Activated CD4-positive, alpha-beta T cell treated with anti-CD3 and anti-CD28 coated beads, Interleukin-2, amount 10 ng/mL, durations not matched to agents 24 days and 14 days (primary cell): ENCODE data around the gene RHOG. TPM values are rescaled to one million over a fixed set of nuclear protein-coding genes. Genes with fewer than 3 reads are reported as not detected.
"Not testable (repeated sequence)": the region's sequence is repeated elsewhere in the genome, so short reads cannot be mapped to it uniquely, and the experiment has no call there.

ENCODE experiments used
- DNase-seq: peaks from one replicate; pipeline ENCODE4 v3.0.0; 2022
- H3K27ac Mint-ChIP-seq: one replicate; pipeline ENCODE4 v1.8.0; 2022; ENCODE audit warnings: mild to moderate bottlenecking, mixed read lengths
- H3K27me3 Mint-ChIP-seq: one replicate; pipeline ENCODE4 v1.8.0; 2022; ENCODE audit warnings: mixed read lengths
- H3K36me3 Mint-ChIP-seq: one replicate; pipeline ENCODE4 v1.8.0; 2022; ENCODE audit warnings: low read depth, mild to moderate bottlenecking, mixed read lengths
- H3K4me1 Mint-ChIP-seq: one replicate; pipeline ENCODE4 v1.8.0; 2021; ENCODE audit warnings: mixed read lengths
- H3K4me3 Mint-ChIP-seq: one replicate; pipeline ENCODE4 v1.8.0; 2022; ENCODE audit warnings: mild to moderate bottlenecking, moderate library complexity, mixed read lengths
- H3K9me3 Mint-ChIP-seq: one replicate; pipeline ENCODE4 v1.8.0; 2021; ENCODE audit warnings: mixed read lengths
- intact Hi-C: fragments of 100-400 bp; cut with micrococcal nuclease; formaldehyde crosslinking; loops from one replicate; pipeline ENCODE4 v1.15.1; 2023
- total RNA-seq: library from RNA; stranded (reverse); gene quantifications from 2 replicates; pipeline ENCODE4 v1.2.3, GENCODE V29; 2022

The RHOG gene
- total RNA-seq, 1 donor from 2014 or later, result 174 TPM

DNA sequence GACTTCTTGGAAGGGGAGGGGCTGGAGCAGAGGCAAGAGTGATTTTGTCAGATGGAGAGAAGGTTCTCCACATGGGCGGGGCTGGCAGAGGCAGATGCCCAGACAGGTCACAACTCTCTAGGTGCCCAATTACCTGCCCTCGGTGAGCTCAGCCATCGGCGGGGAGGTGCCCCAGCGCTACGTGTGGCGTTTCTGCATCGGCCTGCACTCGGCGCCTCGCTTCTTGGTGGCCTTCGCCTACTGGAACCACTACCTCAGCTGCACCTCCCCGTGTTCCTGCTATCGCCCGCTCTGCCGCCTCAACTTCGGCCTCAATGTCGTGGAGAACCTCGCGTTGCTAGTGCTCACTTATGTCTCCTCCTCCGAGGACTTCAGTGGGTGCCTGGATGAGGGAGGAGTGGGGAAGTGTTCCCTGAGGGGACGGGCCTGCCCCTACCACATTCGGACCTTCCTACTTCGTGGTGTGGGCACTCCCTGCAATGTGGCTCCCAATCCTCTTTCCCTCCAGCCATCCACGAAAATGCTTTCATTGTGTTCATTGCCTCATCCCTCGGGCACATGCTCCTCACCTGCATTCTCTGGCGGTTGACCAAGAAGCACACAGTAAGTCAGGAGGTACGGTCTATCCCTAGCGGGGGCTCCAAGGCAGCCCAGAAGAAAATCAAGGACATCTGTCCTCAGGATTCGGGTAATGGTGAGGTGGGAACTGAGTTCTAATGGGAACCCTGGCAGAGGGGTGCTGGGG, 16.8 kb downstream of the RHOG start:
- H3K27ac Mint-ChIP-seq, result peak overlapping the region; percentile 71
- no peaks in the 10 kb centered on the region for H3K9me3 Mint-ChIP-seq
- H3K27me3 Mint-ChIP-seq, result no peaks in the 10 kb centered on the region
- H3K4me3 Mint-ChIP-seq, result no peak overlapping the region
- DNase-seq, result no peak
- intact Hi-C loops, result loop anchor here (1.0 to 2.0 kb wide), 2 partner anchors 17 to 248 kb away; partner anchors contain the start of gene RHOG
- H3K36me3 Mint-ChIP-seq, result peaks cover 42% of the 10 kb centered on the region
- H3K4me1 Mint-ChIP-seq, result peaks cover 27% of the 10 kb centered on the region

GRCh38 chr11:3823303-3823702, 17.5 kb downstream of the RHOG start:
- intact Hi-C loops, result no loop called here
- H3K27me3 Mint-ChIP-seq, result no peaks in the 10 kb centered on the region
- H3K4me1 Mint-ChIP-seq, result peaks cover 27% of the 10 kb centered on the region
- no peaks in the 10 kb centered on the region for H3K9me3 Mint-ChIP-seq
- no peak overlapping the region for H3K4me3 Mint-ChIP-seq
- no peak overlapping the region for H3K27ac Mint-ChIP-seq
- peaks cover 41% of the 10 kb centered on the region for H3K36me3 Mint-ChIP-seq
- no peak for DNase-seq

- intact Hi-C loops, result no loop called here
- no peak overlapping the region for H3K4me3 Mint-ChIP-seq
- H3K4me1 Mint-ChIP-seq, result peaks cover 24% of the 10 kb centered on the region
- H3K27ac Mint-ChIP-seq, result no peak overlapping the region
- no peaks in the 10 kb centered on the region for H3K27me3 Mint-ChIP-seq
- H3K9me3 Mint-ChIP-seq, result no peaks in the 10 kb centered on the region
- DNase-seq, result no peak
- peaks cover 36% of the 10 kb centered on the region for H3K36me3 Mint-ChIP-seq
Observed at GRCh38 chr11:3822312-3822711, 18.4 kb downstream of the RHOG start.

- no peak overlapping the region for H3K27ac Mint-ChIP-seq
- H3K4me3 Mint-ChIP-seq, result no peak overlapping the region
- intact Hi-C loops, result no loop called here
- peaks cover 23% of the 10 kb centered on the region for H3K36me3 Mint-ChIP-seq
- peaks cover 18% of the 10 kb centered on the region for H3K4me1 Mint-ChIP-seq
- no peak for DNase-seq
- H3K27me3 Mint-ChIP-seq, result no peaks in the 10 kb centered on the region
- H3K9me3 Mint-ChIP-seq, result no peaks in the 10 kb centered on the region
Observed at GRCh38 chr11:3820971-3821370, 19.8 kb downstream of the RHOG start.

- DNase-seq, result no peak
- intact Hi-C loops, result no loop called here
- Mint-ChIP-seq H3K4me3 (no peak overlapping the region), H3K27ac (no peak overlapping the region), H3K9me3 (no peaks in the 10 kb centered on the region), H3K27me3 (no peaks in the 10 kb centered on the region), H3K36me3 (peaks cover 7% of the 10 kb centered on the region), H3K4me1 (no peaks in the 10 kb centered on the region)
Observed at GRCh38 chr11:3817181-3817800, 23.5 kb downstream of the RHOG start.

DNA sequence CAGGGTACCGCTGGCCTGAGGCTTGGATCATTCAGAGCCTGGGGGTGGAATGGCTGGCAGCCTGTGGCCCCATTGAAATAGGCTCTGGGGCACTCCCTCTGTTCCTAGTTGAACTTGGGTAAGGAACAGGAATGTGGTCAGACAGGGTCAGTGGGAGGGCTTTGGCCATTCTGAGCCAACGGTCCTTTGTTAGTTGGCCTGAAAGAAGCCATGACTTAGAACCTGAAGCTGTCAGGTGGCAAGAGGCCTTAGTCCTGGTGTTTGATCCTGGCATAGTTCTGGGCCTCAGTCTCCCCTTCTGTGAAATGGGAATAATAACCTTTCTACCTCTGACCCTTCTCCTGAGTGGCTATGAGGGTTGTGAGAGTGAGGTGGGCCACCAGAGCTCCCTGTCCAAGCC, 24.1 kb downstream of the RHOG start:
- H3K27me3 Mint-ChIP-seq, result no peaks in the 10 kb centered on the region
- H3K27ac Mint-ChIP-seq, result no peak overlapping the region
- intact Hi-C loops, result no loop called here
- H3K4me3 Mint-ChIP-seq, result no peak overlapping the region
- H3K9me3 Mint-ChIP-seq, result no peaks in the 10 kb centered on the region
- no peak for DNase-seq
- peaks cover 7% of the 10 kb centered on the region for H3K36me3 Mint-ChIP-seq
- no peaks in the 10 kb centered on the region for H3K4me1 Mint-ChIP-seq

- H3K4me3 Mint-ChIP-seq, result no peak overlapping the region
- H3K27ac Mint-ChIP-seq, result no peak overlapping the region
- DNase-seq, result no peak
- H3K4me1 Mint-ChIP-seq, result no peaks in the 10 kb centered on the region
- H3K36me3 Mint-ChIP-seq, result peaks cover 7% of the 10 kb centered on the region
- intact Hi-C loops, result no loop called here
- no peaks in the 10 kb centered on the region for H3K9me3 Mint-ChIP-seq
- no peaks in the 10 kb centered on the region for H3K27me3 Mint-ChIP-seq
Observed at GRCh38 chr11:3815845-3816244, 24.9 kb downstream of the RHOG start.

- H3K4me3 Mint-ChIP-seq, H3K9me3 Mint-ChIP-seq, DNase-seq, intact Hi-C loops, H3K36me3 Mint-ChIP-seq, H3K27ac Mint-ChIP-seq, H3K27me3 Mint-ChIP-seq, H3K4me1 Mint-ChIP-seq: not testable (repeated sequence)
Observed at GRCh38 chr11:3814832-3815231, 25.9 kb downstream of the RHOG start.

- no peaks in the 10 kb centered on the region for H3K9me3 Mint-ChIP-seq
- intact Hi-C loops, result no loop called here
- no peaks in the 10 kb centered on the region for H3K27me3 Mint-ChIP-seq
- DNase-seq, result no peak
- peaks cover 15% of the 10 kb centered on the region for H3K4me1 Mint-ChIP-seq
- no peak overlapping the region for H3K27ac Mint-ChIP-seq
- peaks cover 2% of the 10 kb centered on the region for H3K36me3 Mint-ChIP-seq
- no peak overlapping the region for H3K4me3 Mint-ChIP-seq
Observed at GRCh38 chr11:3810951-3811350, 29.8 kb downstream of the RHOG start.

DNA sequence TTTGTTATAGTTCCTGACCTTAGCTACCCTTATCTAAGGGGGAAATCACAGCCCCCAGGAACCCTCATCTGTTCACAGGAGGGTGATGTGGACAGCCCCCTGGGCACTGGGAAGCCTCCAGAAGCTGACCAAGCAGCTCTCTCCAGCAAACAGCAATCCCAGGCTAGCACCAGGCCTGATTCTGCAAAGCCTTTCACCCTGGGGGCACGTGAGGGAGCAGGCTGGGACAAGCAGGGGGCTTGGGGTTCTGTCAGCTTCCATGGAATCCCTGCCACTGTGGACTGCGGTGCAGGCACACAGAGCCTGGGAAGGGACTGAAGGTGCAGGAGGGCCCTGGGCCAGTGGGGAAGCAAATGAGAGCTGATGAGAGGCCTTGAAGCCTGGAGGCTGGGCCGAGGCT, 30.3 kb downstream of the RHOG start:
- H3K4me3 Mint-ChIP-seq, result no peak overlapping the region
- no peak overlapping the region for H3K27ac Mint-ChIP-seq
- H3K27me3 Mint-ChIP-seq, result no peaks in the 10 kb centered on the region
- peaks cover 2% of the 10 kb centered on the region for H3K36me3 Mint-ChIP-seq
- peaks cover 15% of the 10 kb centered on the region for H3K4me1 Mint-ChIP-seq
- no peak for DNase-seq
- no peaks in the 10 kb centered on the region for H3K9me3 Mint-ChIP-seq
- intact Hi-C loops, result no loop called here

DNA sequence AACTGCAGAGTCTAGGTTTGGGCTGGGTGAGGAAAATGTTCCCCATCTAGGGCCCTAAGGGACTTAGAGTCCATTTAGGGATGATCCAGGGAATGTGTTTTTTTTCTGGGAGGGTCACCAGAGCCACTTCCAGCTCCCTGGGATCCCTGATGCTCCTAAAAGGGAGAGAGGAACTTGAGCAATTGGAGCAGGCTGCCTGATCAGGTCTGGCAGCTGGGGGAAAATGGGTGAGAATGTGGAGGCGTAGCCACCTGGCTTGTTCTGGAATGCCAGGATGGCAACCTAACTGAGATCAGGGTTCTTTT, 31.2 kb downstream of the RHOG start:
- H3K36me3 Mint-ChIP-seq, result peaks cover 2% of the 10 kb centered on the region
- H3K27ac Mint-ChIP-seq, result no peak overlapping the region
- H3K4me3 Mint-ChIP-seq, result no peak overlapping the region
- peaks cover 15% of the 10 kb centered on the region for H3K4me1 Mint-ChIP-seq
- no peaks in the 10 kb centered on the region for H3K27me3 Mint-ChIP-seq
- no peaks in the 10 kb centered on the region for H3K9me3 Mint-ChIP-seq
- intact Hi-C loops, result loop anchor here (5.0 kb wide), 1 partner anchor 67 kb away; no protein-coding TSS in a partner anchor
- no peak for DNase-seq

GRCh38 chr11:3808861-3809623, 31.7 kb downstream of the RHOG start:
- no peaks in the 10 kb centered on the region for H3K27me3 Mint-ChIP-seq
- intact Hi-C loops, result loop anchor here (1.0 to 5.0 kb wide), 3 partner anchors 12 to 67 kb away; partner anchors contain the start of gene NUP98
- H3K4me1 Mint-ChIP-seq, result peaks cover 17% of the 10 kb centered on the region
- peaks cover 2% of the 10 kb centered on the region for H3K36me3 Mint-ChIP-seq
- H3K9me3 Mint-ChIP-seq, result no peaks in the 10 kb centered on the region
- peak overlapping the region; percentile 99 for H3K4me3 Mint-ChIP-seq
- DNase-seq, result peak; percentile 87
- peak overlapping the region; percentile 60 for H3K27ac Mint-ChIP-seq

GRCh38 chr11:3807909-3808860, 32.6 kb downstream of the RHOG start, which contains the start of gene PGAP2:
Gene PGAP2 (plus strand): TSS chr11:3808560. CDS start chr11:3811260, 2,700 bp downstream.
- H3K9me3 Mint-ChIP-seq, result no peaks in the 10 kb centered on the region
- H3K36me3 Mint-ChIP-seq, result peaks cover 2% of the 10 kb centered on the region
- intact Hi-C loops, result loop anchor here (1.0 to 5.0 kb wide), 3 partner anchors 11 to 66 kb away; partner anchors contain the start of gene NUP98
- no peaks in the 10 kb centered on the region for H3K27me3 Mint-ChIP-seq
- H3K27ac Mint-ChIP-seq, result peak within 1 kb of the TSS; percentile 92
- peak within 1 kb of the TSS; percentile 99 for H3K4me3 Mint-ChIP-seq
- peak; percentile 92 for DNase-seq
- peaks cover 18% of the 10 kb centered on the region for H3K4me1 Mint-ChIP-seq
